GM21515 (cell line): ENCODE data around the gene AK6.
A peak's percentile ranks its signal among the peaks of the same experiment; 100 is the strongest.
"Not testable (repeated sequence)": the region's sequence is repeated elsewhere in the genome, so short reads cannot be mapped to it uniquely, and the experiment has no call there.

Experiments used
- ATAC-seq: cut with Tn5 transposase; IDR thresholded peaks from one replicate; pipeline ENCODE4 v1.9.1; 2021; ENCODE audit not compliant: unreplicated experiment

The AK6 gene

DNA sequence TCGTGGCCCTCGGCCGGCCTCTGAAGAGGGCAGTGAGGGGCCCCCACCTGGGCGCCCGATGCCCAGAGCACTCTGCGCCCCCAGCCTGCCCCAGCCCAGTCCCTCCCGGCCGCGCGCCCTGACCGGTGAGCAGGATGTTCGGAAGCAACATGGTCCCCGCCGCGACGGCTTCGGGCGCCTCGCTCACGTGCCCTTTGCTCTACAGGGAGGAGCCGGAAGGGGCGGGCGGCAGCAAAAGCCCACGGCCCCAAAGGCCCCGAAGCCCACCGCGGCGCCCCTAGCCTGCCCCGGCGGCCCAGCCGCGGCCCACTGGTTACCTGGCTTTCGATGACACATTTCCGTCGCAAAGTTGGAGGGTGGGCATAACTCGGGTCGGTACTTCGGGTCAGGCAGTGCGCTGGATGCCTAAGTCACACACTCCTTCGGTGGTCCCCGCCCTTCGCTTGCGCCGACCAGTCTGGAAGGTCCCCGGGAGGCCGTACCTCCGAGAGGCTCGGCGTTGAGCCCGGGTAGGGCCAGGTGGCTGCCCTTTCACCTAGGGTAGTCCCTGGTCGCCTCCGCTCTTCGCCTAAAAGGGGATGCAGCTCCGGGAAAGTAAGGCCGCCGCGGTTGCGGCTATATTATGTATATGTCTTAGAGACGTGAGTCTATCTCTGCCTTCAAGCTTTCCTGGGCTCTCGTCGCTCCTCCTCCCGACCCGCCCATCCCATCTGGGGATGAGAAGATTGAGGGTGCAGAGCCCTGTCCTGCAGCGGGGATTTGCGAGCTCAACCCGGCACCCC is at the start of gene AK6, which contains the start of the genes RAD17 and TAF9:
Gene AK6 (minus strand): TSS at position 181 of the 782 bp plus-strand sequence. CDS start 30 bp downstream, at position 151.
Gene RAD17 (plus strand): TSS at position 479 of the 782 bp plus-strand sequence. CDS start 2,391 bp downstream, outside the sequence.
Gene TAF9 (minus strand): TSS at position 181 of the 782 bp plus-strand sequence. CDS start 3,783 bp downstream, outside the sequence.
- ATAC-seq, result peak; percentile 88

DNA sequence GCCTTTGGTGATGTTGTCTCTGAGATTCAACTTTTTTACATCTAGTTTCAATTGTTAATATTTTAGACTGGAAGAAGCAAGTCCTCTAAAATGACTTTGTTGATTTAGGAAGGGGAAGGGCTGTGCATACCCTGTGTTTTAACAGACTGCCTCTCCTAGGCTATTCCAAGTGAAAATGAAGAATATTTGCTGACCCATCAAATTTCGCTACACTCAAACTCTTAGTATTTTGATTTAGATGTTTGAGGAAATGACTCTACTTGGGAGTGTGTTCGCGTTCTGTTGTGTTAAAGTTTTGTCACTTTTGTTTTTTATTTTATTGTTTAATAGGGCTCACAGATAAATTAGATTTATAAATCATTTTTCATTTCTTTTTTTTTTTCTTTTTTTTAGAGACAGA is 49.2 kb upstream of the AK6 start:
- no peak for ATAC-seq

DNA sequence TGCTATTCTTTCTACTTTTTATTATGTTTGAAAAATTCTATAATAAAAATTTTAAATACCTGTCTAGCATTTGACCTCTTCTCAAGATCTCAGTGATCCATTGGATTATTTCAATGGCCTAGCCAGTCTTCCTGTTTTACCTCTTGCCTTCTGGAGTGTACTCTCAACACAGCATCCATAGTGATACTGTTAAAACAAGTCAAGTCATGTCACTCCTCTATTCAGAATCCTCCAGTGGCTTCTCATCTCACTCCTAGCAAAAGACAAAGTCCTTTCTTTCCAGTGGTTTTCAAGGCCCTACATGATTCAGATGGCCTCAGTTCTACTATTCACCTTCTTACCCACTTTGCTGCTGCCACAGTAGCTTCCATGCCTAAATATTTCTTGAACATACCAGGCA is 47.4 kb upstream of the AK6 start:
- ATAC-seq, result no peak

DNA sequence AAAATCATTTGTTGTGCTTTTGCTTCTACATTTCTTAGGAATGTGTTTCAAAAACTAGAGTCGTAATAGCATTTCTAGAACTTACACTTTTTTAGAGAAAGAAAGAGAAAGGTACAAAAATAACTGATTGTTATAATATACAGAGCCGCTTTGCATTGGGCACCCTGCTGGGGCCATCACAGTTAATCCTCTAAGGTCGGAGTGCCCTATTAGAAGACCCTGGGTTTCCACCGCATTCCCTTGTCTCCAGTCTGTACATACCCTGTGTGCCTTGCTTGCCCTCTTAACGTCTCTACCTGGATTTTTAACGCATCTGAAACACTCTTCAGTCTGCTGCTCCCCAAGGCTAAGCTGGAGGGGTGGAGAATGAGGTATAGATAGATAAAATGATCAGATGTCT is 46.9 kb upstream of the AK6 start:
- ATAC-seq, result no peak

DNA sequence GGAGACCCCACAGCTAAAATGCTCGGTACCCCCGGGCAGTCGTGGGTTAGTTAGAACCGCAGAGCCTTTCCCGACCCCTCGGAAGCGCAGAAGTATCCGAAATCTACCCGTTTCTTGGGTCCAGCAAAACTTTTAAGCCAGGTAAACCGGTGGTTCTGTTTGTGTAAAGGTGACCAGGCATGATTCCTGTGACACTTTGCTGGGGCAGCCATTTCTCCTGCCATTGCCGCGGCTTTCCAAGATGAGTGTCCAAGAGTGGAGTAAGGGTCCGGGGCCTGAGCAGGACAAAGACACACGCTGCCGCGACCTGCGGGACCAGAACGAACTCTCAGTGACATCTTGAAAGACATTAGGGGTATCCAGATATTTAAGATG is 46.3 kb upstream of the AK6 start:
- no peak for ATAC-seq

DNA sequence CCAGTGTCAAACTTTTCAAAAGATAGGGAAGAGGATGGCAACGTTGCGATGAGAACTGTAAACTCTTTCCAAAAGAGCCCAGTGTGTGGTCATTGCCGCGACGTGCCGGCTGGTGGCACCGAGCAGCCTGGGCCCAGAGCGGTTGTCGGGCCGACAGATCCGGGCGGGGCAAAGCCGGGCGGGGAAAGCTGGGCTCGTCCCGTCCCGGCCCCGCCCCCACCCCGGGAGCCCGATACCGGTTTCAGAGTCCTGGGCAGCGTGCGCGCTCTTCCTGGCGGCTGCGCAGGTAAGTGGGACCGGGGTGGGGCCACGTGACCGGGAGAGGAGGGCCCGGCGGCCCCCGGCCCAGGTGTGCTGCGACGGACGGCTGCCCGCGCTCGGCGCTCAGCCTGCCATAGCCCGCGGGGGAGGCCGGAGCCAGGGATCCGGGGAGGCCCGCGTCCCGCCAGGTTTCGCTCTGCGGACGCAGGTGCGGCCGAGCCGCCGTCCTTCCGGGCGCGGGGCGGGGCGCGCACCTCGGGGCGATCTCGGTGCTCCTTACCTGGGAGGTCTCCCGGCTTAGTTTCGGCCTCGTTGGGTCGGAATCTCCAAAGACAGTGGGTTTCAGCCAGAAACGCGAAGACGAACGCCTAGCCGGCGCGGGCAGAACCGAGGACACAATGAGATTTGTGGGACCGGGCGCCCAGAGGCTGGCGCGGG is 45.7 kb upstream of the AK6 start, which contains the start of gene MARVELD2:
Gene MARVELD2 (plus strand): TSS at position 232 of the 699 bp plus-strand sequence. CDS start 4,270 bp downstream, outside the sequence.
- ATAC-seq, result peak; percentile 67

DNA sequence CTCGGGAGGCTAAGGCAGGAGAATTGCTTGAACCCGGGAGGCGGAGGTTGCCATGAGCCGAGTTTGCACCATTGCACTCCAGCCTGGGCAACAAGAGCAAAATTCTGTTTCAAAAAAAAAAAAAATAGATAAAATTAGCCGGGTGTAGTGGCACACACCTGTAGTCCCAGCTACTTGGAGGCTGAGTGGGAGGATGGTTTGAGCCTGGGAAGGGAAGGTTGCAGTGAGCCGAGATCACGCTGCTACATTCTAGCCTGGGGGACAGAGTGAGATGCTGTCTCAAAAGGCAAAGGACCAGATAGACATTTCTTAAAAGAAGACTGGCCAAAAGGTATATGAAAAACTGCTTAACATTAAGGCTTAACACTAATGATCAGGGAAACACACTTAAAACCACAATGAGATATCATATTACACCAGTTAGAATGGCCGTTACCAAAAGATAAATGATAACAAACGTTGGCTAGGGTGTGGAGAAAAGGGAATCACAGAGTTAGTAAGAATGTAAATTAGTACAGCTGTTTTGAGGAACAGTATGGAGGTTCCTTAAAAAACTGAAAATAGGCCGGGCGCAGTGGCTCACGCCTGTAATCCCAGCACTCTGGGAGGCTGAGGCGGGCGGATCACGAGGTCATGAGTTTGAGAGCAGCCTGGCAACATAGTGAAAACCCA is 35.5 kb upstream of the AK6 start:
- no peak for ATAC-seq

DNA sequence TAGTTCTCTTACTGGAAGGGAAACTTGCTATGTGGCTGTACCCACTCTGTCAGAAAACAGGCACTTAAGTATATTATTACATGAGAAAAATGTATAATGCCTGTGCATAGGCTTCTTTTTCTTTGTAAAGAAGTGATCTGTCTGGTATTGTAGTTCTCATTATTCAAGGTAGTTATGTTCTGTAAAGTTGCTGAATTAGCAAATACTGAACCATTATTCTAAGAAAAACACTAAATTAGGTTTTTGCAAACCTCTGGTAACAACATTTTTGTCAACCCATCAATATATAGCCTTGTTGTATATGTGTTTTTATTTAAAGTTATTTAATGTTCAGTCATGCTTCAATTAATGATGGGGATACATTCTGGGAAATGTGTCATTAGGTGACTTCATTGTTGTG is 9.1 kb upstream of the AK6 start:
- ATAC-seq, result no peak

DNA sequence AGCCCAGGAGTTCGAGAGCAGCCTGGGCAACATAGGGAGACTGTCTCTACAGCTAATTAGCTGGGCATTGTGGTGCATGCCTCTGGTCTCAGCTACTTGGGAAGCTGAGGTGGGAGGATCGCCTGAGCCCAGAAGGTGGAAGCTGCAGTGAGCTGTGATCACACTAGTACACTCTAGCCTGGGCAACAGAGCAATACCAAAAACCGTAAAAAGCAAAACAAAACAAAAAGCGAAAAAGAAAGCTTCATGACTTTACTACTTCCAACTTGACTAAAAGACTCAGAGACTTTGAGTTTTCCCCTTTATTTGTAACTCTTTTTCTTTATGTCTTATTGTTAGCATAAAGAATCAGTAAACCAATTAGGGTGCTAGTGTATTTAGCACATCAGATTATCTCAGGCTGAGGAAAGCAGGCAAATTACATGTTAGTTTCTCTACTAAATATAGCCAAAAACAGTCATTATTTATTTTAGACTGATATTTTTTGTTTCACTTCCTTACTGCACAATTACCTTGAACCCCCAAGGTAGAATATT is 5.7 kb upstream of the AK6 start:
- ATAC-seq, result peak; percentile 70

DNA sequence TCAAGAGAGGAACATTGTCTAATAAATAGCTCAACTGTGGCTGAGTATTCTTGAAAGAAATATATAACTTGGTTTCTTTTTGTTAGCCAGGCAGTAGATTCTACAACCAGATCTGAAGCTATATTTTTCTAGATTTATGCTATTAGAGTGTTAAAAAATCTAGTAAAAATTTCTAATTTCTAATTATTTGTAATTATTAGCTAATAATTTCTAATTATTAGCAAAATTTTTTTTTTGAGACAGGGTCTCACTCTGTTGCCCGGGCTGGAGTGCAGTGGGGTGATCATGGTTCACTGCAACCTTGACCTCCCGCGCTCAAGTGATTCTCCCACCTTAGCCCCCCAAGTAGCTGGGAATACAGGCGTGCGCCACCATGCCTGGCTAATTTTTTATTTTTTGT is 3.1 kb upstream of the AK6 start:
- no peak for ATAC-seq

DNA sequence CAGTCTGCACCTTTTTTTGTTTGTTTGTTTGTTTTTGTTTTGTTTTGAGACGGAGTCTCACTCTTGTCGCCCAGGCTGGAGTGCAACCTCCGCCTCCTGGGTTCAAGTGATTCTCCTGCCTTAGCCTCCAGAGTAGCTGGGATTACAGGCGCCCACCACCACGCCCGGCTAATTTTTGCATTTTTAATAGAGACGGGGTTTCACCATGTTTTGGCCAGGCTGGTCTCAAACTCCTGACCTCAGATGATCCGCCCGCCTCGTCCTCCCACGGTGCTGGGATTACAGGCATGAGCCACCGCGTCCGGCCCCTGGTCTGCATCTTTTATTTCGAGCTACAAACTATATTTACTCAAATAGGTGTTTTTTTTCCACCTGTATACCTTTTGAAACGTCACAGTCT is 1.0 kb upstream of the AK6 start:
- ATAC-seq, result not testable (repeated sequence)

DNA sequence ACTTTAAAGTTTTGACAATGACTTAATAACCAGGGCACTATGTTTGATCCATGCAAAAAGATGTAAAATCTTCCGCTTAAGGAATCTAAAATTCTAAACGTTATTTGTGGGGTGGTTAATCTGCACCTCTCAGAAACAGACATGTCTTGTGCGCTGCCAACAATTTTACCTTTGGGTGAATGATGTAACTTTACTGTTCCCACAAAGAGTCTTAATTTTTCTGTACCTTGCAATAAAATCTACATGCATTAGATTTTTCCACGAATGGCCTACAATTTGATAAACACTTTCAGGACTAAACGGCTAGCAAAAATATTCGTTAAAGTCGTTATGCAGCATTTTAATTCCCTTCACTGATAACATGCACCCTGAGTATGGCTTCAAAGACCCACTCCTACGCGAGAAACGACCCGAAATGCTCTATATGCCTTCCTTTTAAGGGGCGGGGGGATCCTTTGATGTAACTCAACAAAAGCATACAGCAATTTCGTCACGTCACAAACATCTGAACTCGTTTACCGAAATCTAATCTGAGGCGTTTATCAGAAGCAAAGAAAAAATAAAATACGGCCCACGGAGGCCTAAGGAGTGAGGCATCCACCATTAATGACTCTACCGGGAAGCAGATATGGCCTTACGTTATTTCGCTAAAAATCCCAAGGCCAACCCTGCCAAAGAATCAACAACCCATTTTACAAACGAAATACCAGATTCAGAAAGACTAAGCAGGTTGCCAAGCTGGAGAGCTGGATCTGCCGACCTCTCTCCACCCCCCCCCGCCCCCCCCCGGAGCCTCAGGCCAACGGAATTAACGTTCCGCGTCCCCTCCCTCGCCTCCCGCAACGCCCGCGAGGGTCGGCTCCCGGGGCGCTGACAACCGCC is 621 bp downstream of the AK6 start:
- no peak for ATAC-seq

DNA sequence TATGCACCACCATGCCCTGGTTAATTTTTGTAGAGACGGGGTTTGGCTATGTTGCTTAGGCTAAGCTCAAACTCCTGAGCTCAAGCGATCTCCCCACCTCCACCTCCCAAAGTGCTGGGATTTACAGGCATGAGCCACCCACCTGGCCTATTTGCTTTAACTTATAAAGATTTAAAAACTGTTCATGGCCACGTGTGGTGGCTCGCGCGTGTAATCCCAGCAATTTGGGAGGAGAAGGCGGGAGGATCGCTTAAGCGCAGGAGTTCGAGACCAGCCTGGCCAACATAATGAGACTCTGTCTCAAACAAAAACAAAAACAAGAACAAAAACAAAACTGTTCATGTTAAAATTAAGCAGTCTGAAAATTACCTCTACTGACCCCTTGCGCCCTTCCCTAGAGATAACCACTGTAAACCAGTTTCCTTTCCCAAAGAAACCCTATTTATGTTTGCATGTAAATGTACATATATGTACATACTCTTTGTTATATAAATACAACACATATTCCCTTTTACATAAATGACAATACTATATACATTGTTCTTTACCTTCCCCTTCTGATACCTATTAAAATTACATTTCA is 1.5 kb downstream of the AK6 start:
- no peak for ATAC-seq

DNA sequence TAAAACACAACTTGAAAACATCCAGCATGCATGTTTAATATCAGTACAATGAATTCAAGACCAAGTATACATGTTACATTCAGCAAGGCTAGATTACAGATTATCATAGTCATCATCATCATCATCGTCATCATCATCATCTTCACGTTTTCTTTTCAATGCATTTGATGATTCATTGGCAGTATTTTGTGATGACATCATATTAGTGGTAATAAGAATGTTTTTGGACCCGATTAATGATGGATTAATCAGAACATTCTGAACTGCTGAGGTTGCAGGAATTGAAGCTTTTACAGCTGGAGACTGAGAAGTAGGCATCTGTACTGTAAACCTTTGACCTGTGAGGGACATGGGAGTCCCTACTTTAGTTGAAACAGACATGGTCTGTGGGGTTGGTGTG is 4.5 kb downstream of the AK6 start:
- ATAC-seq, result no peak

DNA sequence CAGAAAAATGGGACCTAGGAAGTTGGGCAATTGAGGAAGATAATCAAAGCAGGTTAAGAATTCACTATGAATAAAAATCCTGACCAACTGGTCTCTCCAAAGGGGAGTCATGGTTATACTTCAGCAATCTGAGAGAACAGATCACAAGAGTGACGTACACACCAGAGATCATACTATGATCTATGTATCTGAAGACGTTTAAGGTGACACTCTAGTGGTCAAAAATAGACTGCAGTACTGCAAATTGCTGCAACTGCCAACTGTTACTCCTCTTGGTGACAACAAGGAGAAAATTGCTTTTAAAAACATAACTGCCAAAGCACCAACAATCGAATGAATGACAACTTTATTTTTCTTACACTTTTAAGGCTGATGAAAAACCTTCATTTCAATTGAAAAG is 4.9 kb downstream of the AK6 start:
- no peak for ATAC-seq

DNA sequence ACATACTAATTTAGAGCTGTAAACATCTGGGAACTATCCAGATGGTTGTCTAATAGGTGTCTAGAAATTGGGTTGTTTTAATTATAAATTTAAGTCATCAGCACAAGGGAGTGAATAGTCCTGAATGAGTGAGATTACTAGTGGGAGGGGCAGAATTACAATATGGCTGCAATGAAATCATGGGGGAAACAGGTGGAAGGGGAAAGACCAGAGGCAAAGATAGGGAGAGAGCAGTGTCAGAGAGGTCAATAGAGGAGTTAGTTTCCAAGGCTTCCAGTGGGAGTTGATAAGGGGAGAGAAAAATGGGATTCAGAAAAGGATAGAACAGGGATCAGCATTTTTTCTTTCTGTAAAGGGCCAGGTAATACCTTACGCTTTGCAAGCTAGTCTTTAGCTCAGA is 8.9 kb downstream of the AK6 start:
- no peak for ATAC-seq

DNA sequence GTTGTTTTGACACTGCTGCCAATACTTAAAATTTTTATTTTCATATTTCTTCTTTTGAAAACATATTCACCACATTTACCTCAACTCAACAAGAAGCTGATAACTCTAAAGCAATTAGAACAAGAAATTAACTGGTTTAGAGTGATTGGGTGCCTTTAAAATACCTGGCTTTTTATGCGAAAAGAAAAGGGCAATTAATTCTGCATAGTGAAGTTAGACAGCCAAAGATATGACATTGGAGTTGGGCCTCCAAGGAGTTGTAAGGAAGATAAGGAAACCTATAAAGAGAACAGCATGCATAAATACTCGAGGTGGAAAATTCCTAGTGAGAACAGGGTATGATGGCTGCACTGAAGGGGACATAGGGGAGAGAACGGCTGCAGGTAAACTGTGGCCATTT is 9.6 kb downstream of the AK6 start:
- no peak for ATAC-seq

DNA sequence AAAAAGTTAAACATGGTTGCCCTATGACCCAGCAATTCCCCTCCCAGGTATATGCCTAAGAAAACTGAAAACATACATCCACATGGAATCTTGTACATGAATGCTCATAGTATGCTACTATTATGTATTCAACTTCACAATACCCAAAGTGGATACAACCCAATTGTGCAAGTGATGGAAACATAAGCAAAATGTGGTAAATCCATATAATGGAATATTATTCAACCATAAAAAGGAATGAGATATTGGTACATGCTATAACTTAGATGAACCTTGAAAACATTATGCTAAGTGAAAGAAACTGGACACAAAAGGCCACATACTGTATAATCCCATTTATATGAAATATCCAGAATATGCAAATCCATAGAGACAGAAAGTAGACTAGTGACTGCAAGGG is 18.7 kb downstream of the AK6 start:
- ATAC-seq, result no peak

DNA sequence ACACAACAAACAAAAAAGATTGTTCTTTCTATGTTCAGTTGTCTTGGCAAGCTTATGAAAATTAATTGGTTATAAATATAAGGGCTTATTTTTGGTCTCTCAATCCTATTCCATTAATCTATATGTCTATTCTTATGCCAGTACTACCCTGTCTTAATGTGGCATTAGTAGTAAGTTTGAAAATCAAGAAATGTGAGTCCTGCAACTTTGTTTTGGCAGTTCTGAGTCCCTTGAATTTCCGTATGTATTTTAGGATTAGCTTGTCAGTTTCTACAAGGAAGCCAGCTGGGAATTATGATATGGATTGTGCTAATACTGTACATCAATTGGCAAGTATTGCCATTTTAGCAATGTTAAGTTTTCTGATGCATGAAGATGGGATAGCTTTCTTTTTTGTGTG is 26.2 kb downstream of the AK6 start:
- no peak for ATAC-seq

DNA sequence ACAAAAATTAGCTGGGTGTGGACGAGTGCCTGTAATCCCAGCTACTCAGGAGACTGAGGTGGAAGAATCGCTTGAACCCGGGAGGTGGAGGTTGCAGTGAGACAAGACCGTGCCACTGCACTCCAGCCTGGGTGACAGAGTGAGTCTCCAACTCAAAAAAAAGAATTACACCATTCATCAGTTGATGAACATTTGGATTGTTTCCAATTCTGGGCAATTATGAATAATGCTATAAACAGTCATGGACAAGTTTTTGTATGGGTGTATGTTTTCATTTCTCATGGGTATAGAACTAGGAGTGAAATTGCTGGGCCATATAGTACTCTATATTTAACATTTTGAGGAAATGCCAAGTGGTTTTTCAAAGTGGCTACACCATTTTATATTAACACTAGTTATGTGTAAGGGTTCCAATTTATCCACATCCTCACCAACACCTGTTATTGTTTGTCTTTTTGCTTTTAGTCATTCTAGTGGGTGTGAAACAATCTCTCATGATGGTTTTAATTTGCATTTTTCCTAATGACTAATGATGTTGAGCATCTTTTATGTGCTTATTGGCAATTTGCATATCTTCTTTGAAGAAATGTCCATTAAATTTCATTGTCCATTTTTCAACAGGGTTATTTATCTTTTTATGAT is 27.7 kb downstream of the AK6 start:
- ATAC-seq, result no peak
